GM19467 (cell line): ENCODE results near the gene SHH.
"Not testable (repeated sequence)": the region's sequence is repeated elsewhere in the genome, so short reads cannot be mapped to it uniquely, and the experiment has no call there.

ENCODE experiments used
- ATAC-seq: cut with Tn5 transposase; IDR thresholded peaks from one replicate; pipeline ENCODE4 v1.9.1; 2021; ENCODE audit warnings: mild to moderate bottlenecking, moderate library complexity; ENCODE audit not compliant: unreplicated experiment

Gene SHH

DNA sequence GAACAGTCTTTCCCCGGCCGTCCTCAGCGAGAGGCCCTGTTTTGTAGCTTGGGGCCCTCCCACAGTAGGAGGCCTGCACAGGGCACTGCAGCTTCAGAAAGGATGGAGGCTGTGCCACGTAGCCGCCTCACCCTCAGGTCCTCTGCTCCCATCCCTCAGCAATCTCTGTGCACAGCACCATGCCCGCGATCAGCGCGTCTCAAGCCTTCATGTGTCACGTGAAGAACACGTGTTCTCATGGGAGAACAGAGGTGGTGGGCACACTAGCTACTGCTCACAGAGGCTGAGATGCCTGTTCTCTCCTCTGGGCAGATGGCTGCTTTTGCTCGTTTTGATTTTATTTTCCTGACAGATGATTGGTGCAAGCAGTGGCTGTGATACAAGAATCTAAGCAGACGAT lies 8.5 kb upstream of the SHH start:
- ATAC-seq: no peak

DNA sequence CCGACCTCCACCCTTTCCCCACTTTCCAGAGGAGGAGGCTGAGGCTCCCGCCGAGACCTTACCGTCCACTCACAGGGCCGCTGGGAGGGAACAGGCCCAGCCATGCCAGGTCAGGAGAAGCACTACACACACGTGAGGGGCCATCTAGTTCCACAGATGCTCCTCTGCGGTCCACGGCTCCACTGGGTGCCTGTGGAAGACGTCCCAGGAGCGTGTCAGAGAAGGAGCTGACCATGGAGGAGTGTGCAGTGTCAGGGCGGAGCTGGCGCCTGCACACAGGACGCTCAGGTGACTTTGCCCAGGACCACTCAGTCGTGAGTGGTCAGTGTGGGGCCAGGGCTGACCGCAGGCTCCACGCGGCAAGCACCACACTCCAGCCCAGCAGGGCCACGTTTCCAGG lies 8.0 kb upstream of the SHH start:
- no peak for ATAC-seq

DNA sequence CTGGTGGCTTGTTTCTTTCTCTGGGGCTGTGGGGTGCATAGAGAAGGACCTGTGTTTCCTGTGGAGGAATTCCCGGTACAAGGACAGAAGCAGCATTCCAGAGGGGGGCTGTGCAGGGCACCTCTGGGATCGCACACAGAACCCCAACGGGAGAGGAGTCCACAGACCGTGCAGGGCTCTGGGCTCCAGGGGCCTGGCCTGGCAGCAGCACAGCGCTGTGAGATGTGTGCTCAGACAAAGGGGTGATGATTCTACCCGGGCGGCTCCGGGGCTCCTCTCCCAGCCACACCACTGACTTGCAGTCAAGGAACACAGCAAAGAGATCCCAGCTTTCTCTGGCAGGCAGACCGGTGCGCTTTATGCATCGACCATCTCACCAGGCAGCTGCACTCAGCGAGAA lies 6.9 kb upstream of the SHH start:
- no peak for ATAC-seq

DNA sequence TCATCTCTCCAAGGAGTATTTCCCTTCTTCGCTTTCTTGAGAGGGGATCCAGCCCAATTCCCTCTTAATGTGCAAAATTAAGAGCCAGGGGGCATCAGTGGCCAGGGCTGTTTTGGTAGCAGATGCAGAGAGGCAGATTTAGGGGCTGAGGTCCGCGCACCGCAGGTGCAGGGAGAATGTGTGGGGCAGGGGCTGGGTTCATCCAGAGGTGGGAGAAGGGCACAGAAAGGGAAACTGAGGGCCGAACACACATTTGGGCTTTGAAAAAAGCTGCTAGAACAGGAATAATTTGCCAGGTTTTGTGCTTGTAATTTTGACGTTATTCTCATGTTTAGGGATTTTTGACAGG lies 6.5 kb upstream of the SHH start:
- ATAC-seq: no peak

DNA sequence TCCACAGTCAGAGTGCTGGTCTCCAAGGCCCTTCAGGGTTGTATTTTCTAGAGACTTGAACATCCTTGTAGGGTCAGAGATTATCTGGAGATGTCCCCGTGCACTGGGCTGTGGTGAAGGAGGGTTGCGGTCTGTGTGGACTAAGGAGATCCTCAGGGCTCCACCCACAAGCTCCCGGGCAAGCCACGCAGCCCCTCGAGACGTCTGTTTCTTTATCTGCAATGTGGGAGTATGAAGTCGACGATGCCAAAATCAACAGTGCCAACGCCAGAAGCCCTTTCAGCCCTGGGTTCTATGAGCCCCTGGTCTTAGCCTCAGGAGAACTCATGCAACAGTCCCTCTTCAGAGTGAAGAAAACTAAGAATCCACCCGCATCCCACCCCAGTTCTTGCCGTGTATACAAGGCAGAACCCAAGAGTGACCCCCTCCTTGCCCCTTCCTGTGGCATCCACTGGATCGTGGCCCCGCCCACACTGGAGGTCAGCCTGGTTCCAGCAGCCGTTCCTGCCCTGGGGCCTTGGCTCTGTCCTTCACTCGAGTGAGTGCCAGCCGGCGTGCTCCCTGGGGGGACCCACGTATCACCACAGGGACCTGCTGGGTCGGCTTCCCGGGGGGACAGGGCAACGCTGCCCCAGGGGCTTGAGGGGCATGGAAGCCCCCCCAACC lies 6.0 kb upstream of the SHH start:
- no peak for ATAC-seq

DNA sequence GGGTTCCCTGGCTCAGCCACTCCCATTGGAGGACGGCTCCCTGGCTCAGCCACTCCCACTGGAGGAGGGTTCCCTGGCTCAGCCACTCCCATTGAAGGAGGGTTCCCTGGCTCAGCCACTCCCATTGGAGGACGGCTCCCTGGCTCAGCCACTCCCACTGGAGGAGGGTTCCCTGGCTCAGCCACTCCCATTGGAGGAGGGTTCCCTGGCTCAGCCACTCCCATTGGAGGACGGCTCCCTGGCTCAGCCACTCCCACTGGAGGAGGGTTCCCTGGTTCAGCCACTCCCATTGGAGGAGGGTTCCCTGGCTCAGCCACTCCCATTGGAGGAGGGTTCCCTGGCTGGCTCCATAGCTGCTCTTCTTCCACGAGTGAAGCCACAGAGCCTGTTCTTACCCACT lies 5.3 kb upstream of the SHH start:
- not testable (repeated sequence) for ATAC-seq

DNA sequence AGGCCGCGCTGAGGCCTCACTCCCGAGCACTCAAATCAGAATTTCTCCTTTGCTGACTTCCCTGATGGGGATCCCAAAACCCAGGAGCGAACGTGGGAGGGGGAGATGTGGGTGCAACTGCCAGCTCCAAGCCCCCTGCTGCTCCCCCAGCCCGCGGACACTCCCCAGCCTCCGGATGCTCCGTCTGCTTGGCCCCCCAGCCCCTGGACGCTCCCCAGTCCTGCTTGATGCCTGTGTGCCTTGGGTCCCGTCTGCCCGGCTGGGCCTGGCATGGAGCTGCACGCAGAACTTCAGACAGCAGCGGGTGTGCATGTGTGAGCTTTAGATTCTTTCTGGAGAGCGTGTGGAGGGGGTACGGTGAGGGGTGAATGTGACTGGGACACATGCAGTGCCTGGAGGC lies 4.7 kb upstream of the SHH start:
- no peak for ATAC-seq

DNA sequence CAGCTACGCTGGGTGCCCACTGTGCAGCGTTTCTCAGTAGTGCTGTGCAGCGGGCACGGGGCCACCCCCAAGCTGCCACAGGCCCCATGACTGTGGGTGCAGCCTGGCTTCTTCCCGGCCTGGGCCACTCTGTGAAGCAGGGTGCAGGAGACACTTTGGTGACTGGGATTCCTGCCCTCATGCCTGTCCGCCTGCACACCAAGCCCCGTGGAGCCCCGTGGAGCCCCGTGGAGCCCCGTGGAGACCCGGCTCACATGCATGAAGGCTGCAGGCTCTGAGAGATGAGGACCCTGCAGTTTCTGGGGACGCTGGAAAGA lies 3.9 kb upstream of the SHH start:
- no peak for ATAC-seq

DNA sequence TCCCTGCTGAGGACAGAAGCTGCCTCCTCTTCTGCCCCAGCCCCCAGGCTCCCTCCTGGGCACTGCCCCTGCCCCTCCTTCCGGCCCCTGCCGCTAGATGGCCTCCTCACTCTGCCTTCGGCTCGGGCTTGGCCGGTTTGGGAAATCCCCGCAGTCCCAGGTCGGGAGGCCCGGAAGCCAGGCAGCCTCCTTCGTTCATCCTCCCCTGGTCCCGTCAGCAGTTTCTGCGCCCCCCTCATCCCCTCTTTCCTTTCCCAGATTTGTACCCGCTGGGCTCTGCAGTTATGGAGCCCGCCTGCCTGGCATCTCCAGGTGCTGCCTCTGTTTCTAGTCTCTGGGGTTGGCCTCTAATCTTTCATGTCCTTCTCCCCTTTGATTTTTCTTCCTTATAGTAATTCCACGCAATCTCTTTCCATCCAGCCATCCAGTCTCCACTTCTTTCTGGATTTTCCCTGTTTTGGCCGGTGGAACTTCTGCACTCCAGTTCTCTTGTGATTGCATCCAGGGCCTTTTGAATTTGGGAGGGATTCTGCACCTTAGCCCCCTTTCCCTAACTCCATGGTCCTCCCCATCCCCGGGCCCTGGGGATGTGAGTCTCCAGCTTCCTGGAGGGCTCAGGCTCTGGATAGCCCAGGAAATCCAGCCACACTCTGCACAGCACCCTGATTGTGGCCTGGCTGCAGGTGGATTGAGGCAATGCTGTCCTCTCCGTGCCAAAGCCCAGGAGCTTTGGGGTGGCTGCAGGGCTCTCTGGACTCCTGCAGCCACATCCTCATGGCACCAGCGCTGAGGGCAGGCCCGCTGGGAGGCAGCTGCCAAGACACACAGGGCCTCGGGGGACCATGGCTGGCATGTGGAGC lies 3.3 kb upstream of the SHH start:
- peak; percentile 77 for ATAC-seq

DNA sequence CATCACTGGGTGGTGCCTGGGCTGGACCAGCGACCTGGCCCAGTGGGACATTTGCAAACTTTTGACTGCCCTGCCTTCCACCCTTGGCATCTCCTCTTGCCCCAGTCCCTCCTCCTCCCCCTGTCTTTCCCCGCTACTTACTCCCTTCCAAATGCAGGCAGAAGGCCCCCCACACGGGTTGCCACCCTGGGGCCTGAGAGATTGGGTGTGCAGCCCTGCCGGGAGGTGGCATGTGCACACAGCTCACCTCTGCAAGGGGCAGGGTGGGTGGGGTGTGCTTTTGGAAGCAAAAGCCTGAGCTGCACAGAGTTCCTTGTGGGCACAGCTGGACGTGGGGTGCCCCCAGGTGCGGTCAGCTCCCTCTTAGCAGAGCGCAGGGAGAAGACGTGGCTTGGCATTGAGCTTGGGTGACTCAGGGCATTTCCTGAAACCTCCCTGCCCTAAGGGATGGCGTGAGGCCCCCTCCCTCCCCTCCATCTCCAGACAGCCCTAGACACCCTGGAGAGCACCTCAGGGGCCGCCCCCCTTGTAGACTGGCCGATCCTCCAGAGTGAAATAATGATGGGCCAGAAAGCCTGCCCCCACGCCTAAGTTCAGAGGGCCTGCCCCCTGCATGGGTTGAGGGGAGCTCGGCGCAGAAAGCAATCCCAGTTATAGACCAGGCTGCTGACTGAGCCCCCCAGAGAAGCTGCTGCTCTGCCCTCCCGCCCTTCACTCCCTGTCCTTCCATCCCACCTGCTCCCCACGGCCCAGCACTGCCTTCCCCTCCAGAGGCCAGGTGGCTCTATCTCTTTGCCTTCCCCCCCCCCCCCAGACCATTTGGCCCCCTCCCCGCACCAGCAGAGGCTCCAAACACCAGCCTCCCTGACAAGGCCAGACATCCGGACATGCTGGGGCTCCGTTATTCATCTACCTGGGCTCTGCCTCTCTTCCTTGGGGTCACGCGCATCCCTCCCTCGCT lies 2.3 kb upstream of the SHH start:
- no peak for ATAC-seq

DNA sequence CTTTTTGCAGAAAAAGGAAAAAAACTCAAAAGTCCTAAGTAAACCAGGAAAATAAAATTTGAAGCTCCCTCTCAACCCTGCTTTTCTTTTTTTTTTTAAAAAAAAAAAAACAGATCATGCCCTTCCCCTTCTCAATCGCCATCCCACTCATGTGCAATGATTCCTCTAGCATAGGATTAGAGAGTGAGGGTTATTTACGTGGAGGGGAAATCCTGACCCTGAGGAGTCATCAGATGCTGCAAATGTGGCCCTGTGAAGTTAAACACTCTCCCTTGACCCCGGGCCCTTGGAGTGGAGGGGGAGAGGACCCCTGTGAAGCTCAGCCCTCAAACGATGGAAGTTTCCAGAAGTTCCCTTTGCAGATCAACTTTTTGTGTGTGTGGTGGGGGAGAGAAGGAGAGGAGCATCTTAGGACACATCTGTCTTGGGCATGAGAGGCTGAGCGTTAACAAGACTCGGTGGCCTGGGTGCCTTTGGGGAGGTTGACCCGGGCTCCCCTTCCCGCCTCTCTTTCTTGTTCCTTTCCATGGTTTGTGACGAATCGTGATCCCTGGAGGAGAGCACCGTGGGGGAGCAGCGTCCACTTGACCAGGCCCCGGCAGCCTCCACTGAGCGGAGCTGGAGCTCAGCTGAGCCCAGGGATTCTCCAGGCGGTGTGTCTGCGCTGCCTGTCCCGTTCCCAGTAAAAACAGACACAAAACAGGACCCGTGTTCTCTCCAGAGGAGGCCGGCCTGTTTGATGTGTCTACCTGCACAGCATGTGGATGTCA lies 1.5 kb upstream of the SHH start:
- no peak for ATAC-seq

DNA sequence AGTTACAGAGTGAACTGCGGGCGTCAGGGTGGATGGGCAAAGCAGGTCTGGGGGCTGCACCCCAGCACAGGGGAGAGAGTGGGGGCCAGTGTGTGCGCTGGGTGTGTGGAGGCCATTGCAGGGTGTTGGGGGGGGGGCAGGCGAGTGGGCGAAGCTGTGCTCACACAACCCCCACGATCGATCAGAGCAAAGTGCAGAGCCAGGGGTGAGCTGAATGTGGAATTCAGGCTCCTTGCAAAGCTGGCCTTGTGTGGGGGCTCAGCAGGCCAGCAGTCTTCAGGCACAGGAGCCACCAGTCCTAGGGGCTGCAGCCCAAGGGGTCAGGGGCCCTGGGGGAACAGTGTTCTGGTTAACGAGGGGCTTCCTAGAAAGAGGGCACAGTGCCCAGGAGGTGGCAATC lies 862 bp upstream of the SHH start:
- no peak for ATAC-seq

DNA sequence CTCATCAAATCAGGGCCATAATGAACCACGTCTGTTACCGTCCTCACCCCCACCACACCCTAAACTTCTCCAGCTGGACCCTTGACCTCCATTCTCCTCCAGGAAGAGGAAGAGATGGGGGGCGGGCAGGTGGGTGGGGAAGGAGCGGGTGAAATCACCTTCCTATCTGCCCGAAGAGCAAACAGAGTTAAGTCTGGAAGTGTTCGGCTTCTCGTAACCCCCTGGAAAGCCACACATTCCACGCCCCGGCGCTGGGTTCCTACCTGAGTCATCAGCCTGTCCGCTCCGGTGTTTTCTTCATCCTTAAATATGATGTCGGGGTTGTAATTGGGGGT lies 736 bp downstream of the SHH start:
- no peak for ATAC-seq

DNA sequence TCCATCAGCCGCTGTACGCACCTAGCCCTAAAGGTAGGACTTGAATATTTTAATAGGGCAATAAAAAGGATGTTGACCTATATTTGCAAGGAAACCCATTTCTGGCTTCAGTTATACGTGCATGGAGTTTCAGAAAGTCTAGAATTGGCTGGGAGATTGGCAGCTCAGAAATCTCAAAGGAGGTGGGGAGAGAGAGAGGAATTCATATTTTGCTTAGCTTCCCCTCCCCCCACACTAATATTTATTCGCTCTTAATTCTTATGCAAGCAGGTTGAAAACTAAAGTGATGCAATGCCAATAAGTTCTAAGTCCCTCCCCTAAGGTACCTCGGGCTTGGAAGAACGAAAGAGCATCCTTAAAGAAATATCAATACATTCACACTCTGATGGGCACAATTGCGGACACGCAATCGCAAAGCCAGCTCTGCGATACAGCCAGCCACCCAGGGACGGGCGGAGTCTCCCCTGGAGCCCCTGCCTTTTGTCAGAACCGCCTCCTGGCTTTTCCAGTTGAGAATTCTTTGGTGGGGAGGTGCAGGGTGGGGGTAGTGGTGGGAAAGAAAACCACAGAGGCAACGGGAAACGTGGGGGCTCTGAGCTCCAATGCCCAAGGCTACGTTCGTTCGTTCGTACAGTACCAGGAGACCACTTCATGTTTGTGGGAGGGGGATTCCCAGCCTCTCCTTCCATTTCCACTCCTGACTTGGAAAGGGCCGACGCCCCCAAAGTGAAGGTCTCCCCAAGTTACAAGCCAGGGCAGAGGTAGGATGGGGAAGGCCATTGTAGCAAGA lies 1.3 kb downstream of the SHH start:
- ATAC-seq: no peak

DNA sequence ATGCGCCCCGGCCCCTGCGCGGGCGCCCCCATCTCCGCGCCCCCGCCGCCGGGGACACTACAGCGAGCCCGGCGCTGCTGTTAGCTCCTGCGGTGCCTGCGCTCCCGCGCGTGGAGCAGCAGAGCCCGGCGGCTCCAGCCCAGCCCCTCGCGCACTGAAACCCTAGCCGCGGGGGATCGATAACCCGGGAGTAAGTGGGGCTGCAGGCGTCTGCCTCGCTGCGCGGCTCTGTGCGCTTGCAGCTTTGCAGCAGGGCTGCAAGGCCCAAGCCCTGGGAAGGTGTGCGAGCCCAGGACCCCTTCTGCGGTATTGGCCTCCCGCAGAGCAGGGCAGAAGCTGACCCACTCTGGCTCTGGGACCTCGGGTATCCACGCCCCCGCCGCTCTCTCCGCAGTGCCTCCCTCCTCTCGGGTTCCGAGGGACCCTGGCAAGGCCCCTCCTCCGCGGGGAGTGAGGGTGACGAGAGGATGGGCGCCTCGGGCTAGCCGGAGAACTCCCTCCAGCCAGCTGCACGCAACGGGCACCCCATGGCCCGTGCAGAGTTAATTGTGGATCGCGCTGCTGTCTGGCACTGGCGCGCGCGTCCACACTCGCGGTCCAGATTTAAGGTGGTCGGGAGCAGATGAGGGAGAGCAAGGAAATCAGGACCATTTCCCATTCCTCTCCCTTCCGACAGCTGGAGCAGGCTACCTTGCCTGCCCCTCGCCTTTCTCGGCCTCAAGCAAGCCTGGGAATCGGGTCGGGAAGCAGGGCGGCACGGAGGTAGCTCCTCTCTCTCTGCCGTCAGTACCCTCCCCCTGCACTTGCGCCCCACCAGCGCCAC lies 2.1 kb downstream of the SHH start:
- ATAC-seq: no peak

DNA sequence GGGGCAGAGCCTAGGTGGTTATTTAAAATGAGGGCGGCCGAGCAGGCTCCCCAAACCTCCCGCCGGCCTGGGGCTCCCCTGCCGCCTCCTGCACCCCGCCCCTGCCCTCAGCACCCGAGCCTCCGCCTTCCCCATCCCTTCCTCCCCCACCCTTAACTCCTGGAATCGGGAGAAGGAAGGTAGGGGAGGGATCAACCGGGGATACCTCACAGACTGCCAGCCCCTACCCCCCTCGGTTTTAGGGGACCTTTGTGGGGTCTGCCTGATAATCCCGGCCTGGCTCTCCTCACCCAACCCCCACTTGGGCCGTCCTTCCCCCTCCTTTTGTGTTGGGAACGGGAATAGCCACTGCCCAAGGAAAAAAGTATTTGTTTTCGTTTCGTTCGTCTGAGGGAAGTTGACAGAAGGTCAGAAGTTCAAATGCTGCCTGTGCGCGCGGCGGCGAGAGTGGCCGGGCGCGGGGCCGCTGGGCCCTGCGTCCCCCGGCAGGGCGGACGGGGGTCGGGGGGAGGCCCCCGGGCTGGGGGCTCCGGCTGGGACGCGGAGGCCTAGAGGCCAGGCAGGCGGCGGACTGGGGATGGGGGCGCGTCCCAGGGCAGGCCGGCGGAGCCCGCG lies 2.8 kb downstream of the SHH start:
- ATAC-seq: no peak

DNA sequence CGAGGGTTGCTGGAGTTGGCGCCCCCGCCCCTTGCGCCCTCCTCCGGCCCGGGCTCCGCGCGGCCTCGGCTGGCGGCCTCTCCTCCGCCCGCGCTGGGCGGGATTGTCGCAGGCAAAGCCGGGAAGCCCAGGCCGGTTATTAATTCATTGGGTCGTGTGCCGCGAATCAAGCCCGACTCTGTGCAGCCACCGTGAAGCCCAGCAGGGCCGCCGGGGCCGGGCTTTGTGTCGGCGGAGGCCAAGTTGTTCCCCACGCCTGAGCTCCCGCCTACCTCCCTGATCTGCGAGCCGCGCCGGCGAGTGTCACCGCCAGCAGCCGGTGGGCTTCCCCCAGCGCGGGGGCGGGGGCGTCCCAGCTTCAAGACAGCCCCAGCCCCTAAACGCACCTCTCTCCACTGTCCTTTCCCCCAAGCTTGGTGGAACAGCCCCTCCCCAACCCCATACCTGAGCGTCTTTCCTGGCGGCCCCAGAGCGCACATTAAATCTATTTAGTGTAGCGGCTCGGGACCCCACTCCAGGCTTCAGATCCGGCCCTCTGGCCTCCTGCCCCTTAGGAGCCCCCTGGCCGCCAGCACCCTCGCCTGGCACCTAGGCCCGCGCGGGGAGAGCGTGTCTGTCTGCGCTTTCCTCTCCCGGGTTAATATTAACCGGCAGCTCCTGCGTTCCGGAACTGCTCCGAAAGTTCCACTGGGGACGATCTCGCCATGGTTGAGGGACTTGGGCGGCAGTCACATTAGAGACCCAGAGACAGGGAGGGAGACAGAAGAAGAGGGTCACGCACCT lies 3.5 kb downstream of the SHH start:
- ATAC-seq: no peak
